Peyer's patch (tissue), 4 donors: ENCODE results near the gene ADAMTS12.

Experiments used
- POLR2A ChIP-seq, 2 donors: fragments of 450-650 bp; IDR thresholded peaks; one replicate each; pipeline ENCODE4 v1.5.1; 2017; ENCODE audit warnings: antibody characterized with exemption in 2 of 2, mild to moderate bottlenecking in 2 of 2, moderate library complexity in 2 of 2
- TF ChIP-seq, protein P1 (sequence below), 6 experiments: fragments of 450-650 bp in 4 of 6; fragments of 200-600 bp in 2 of 6; sonication (generic) in 1 of 6; IDR thresholded peaks; one replicate each; pipeline ENCODE4 v1.5.1; 2017 to 2019; ENCODE audit warnings: antibody characterized with exemption in 6 of 6, mild to moderate bottlenecking in 3 of 6, moderate library complexity in 1 of 6

- TF ChIP-seq, protein P1, sequence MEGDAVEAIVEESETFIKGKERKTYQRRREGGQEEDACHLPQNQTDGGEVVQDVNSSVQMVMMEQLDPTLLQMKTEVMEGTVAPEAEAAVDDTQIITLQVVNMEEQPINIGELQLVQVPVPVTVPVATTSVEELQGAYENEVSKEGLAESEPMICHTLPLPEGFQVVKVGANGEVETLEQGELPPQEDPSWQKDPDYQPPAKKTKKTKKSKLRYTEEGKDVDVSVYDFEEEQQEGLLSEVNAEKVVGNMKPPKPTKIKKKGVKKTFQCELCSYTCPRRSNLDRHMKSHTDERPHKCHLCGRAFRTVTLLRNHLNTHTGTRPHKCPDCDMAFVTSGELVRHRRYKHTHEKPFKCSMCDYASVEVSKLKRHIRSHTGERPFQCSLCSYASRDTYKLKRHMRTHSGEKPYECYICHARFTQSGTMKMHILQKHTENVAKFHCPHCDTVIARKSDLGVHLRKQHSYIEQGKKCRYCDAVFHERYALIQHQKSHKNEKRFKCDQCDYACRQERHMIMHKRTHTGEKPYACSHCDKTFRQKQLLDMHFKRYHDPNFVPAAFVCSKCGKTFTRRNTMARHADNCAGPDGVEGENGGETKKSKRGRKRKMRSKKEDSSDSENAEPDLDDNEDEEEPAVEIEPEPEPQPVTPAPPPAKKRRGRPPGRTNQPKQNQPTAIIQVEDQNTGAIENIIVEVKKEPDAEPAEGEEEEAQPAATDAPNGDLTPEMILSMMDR (IDR thresholded peaks at IDR 0.05), result no peak
- TF ChIP-seq POLR2A (IDR thresholded peaks at IDR 0.05), result no peak
Measured at GRCh38 chr5:33806738-33807442, 84.9 kb downstream of the ADAMTS12 start.
